Transverse colon (tissue), 4 donors: Measurements from ENCODE around the gene PRKG1.

Experiments used
- EP300 ChIP-seq: sonication (generic); formaldehyde crosslinking; IDR thresholded peaks from one replicate; pipeline ENCODE4 v1.6.1; 2017; ENCODE audit warnings: antibody characterized with exemption, low read depth
- POLR2A ChIP-seq: fragments of 450-650 bp; IDR thresholded peaks from one replicate; pipeline ENCODE4 v1.6.1; 2016; ENCODE audit warnings: antibody characterized with exemption, mild to moderate bottlenecking, moderate library complexity
- POLR2AphosphoS5 ChIP-seq, 3 donors: sonication (generic); formaldehyde crosslinking; IDR thresholded peaks; one replicate each; pipeline ENCODE4 v1.6.1; 2016; ENCODE audit warnings: antibody characterized with exemption in 3 of 3
- TF ChIP-seq, protein P1 (sequence below), 5 experiments: fragments of 200-600 bp in 3 of 5; fragments of 450-650 bp in 2 of 5; sonication (generic) in 3 of 5; IDR thresholded peaks; 1 replicate in 2 of 5; 2 replicates in 3 of 5; pipeline ENCODE4 v1.5.1; 2016 to 2017; ENCODE audit warnings: antibody characterized with exemption in 5 of 5, inconsistent platforms in 3 of 5, mild to moderate bottlenecking in 2 of 5, moderate library complexity in 1 of 5

DNA sequence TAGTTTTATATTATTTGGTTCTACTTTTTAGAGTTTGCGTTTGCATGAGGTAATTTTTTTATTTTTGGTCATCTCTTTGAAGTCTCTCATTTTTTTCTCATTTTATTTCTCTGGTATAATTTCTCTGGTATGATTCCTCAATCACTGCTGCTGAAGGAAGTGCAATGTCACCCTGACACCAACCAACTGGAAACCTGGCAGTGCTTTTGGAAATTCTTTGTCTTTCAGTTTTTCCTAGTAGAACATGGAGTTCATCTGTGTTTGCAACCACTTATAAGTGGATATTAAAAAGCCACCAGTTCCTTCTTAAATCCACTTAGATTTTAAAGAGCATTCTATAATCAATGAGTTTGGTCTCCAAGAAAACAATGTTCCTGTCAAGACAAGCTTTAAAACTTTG is 291.8 kb downstream of the PRKG1 start:
- TF ChIP-seq, protein P1, sequence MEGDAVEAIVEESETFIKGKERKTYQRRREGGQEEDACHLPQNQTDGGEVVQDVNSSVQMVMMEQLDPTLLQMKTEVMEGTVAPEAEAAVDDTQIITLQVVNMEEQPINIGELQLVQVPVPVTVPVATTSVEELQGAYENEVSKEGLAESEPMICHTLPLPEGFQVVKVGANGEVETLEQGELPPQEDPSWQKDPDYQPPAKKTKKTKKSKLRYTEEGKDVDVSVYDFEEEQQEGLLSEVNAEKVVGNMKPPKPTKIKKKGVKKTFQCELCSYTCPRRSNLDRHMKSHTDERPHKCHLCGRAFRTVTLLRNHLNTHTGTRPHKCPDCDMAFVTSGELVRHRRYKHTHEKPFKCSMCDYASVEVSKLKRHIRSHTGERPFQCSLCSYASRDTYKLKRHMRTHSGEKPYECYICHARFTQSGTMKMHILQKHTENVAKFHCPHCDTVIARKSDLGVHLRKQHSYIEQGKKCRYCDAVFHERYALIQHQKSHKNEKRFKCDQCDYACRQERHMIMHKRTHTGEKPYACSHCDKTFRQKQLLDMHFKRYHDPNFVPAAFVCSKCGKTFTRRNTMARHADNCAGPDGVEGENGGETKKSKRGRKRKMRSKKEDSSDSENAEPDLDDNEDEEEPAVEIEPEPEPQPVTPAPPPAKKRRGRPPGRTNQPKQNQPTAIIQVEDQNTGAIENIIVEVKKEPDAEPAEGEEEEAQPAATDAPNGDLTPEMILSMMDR (IDR thresholded peaks at IDR 0.05), result no peak
- TF ChIP-seq EP300 (no peak), POLR2AphosphoS5 (IDR thresholded peaks at IDR 0.05) (no peak), POLR2A (no peak)
